Endothelial cell of umbilical vein (primary cell): ENCODE measurements around the gene SLC2A11. TPM values are rescaled to one million over a fixed set of nuclear protein-coding genes. Genes with fewer than 3 reads are reported as not detected.

Source experiments
- BruUV-seq: library from RNA; stranded (reverse); fragments of 400-500 nt; replicated peaks from 2 replicates; lab custom pipeline; 2021; lab: Mats Ljungman, UMichigan
- CTCF ChIA-PET: fragments of 300-600, 350-600 bp; sonication (Branson Sonifier 250); formaldehyde crosslinking; loops from one replicate; lab custom pipeline; 2021; ENCODE audit warnings: antibody characterized with exemption, inconsistent platforms; lab: Charles Lee
- POLR2A ChIA-PET: fragments of 300-600, 350-600 bp; sonication (Branson Sonifier 250); formaldehyde crosslinking; loops from one replicate; lab custom pipeline; 2021; ENCODE audit warnings: antibody characterized with exemption, inconsistent platforms; lab: Charles Lee
- DNase-seq: peaks from one replicate; pipeline ENCODE4 v3.0.0-alpha.2; 2011; ENCODE audit warnings: low read depth, low spot score
- FAIRE-seq: peaks from 2 replicates; lab custom pipeline; 2011; peaks lifted over from hg19 to GRCh38; lab: Jason Lieb, UNC
- H2AFZ ChIP-seq: 2 replicates; pipeline ENCODE4 v1.6.0; 2012; ENCODE audit warnings: low read depth, low read length, control low read depth, inconsistent platforms
- H3K27ac ChIP-seq: 2 replicates; pipeline ENCODE4 v1.5.1; 2011; ENCODE audit warnings: low read depth, mild to moderate bottlenecking, control low read depth, low read length, moderate library complexity; ENCODE audit not compliant: insufficient read depth
- H3K27me3 ChIP-seq, 2 experiments: 2 replicates each; pipeline versions ENCODE4 v1.6.0 to v1.6.1; 2011; ENCODE audit warnings: low read length in 2 of 2, mixed read lengths in 1 of 2; ENCODE audit not compliant: control insufficient read depth in 2 of 2, insufficient read depth in 2 of 2
- H3K36me3 ChIP-seq, 2 experiments: 2 replicates in 1 of 2; 3 replicates in 1 of 2; pipeline ENCODE4 v1.5.1; 2011; ENCODE audit warnings: low read length in 2 of 2, mild to moderate bottlenecking in 1 of 2, moderate library complexity in 1 of 2; ENCODE audit not compliant: control insufficient read depth in 2 of 2, insufficient read depth in 2 of 2; ENCODE audit errors: extremely low read depth in 1 of 2
- H3K4me1 ChIP-seq: 3 replicates; pipeline ENCODE4 v1.5.1; 2011; ENCODE audit warnings: mild to moderate bottlenecking, low read length; ENCODE audit not compliant: control insufficient read depth, insufficient read depth; ENCODE audit errors: extremely low read depth
- H3K4me2 ChIP-seq: 2 replicates; pipeline ENCODE4 v1.6.1; 2011; ENCODE audit warnings: low read length, control low read depth, mixed read lengths; ENCODE audit not compliant: insufficient read depth
- H3K4me3 ChIP-seq, 3 experiments: fragments of 200-600 bp in 1 of 3; sonication (generic), shearing (Covaris generic) in 1 of 3; replicated peaks in 1 of 3; 2 replicates each; pipeline ENCODE4 v1.5.1; 2011 to 2016; ENCODE audit warnings: control low read depth in 3 of 3, low read length in 3 of 3, mild to moderate bottlenecking in 2 of 3, inconsistent platforms in 1 of 3, low read depth in 1 of 3, moderate library complexity in 1 of 3; ENCODE audit not compliant: insufficient read depth in 1 of 3
- H3K79me2 ChIP-seq: 2 replicates; pipeline ENCODE4 v1.6.0; 2012; ENCODE audit warnings: low read length, inconsistent platforms; ENCODE audit not compliant: control insufficient read depth, insufficient read depth
- H3K9ac ChIP-seq: replicated peaks from 2 replicates; pipeline ENCODE3; 2011; ENCODE audit warnings: low read length, control low read depth; ENCODE audit not compliant: insufficient read depth; ENCODE audit errors: extremely low read depth
- H3K9me1 ChIP-seq: replicated peaks from 3 replicates; pipeline ENCODE4 v1.6.0; 2011; ENCODE audit warnings: mild to moderate bottlenecking, low read length; ENCODE audit not compliant: control insufficient read depth, insufficient read depth; ENCODE audit errors: extremely low read depth
- H3K9me3 ChIP-seq: replicated peaks from 2 replicates; pipeline ENCODE4 v1.5.1; 2012; ENCODE audit warnings: low read length, inconsistent platforms; ENCODE audit not compliant: control insufficient read depth, insufficient read depth
- H4K20me1 ChIP-seq: replicated peaks from 2 replicates; pipeline ENCODE3; 2011; ENCODE audit warnings: mild to moderate bottlenecking, low read length; ENCODE audit not compliant: control insufficient read depth, insufficient read depth; ENCODE audit errors: extremely low read depth
- CTCF ChIP-seq, 2 donors: IDR thresholded peaks; 1 replicate in 1 of 2; 2 replicates in 1 of 2; pipeline ENCODE4 v1.5.1; 2011; ENCODE audit warnings: low read length in 2 of 2, mild to moderate bottlenecking in 2 of 2, moderate library complexity in 2 of 2, control low read depth in 1 of 2, inconsistent platforms in 1 of 2, low read depth in 1 of 2; ENCODE audit not compliant: insufficient read depth in 1 of 2; ENCODE audit errors: extremely low read depth in 1 of 2
- FOS ChIP-seq: IDR thresholded peaks from 2 replicates; pipeline ENCODE4 v1.6.1; 2011; ENCODE audit warnings: mild to moderate bottlenecking, low read length, moderate library complexity, borderline replicate concordance; ENCODE audit not compliant: insufficient read depth
- GATA2 ChIP-seq: IDR thresholded peaks from 2 replicates; pipeline ENCODE4 v1.7.0; 2011; ENCODE audit warnings: low read depth, mild to moderate bottlenecking, moderate library complexity, mixed read lengths, low read length; ENCODE audit not compliant: insufficient read length, insufficient read depth
- JUN ChIP-seq: IDR thresholded peaks from 2 replicates; pipeline ENCODE4 v1.6.1; 2011; ENCODE audit warnings: borderline replicate concordance, low read depth; ENCODE audit not compliant: insufficient read length, insufficient read depth
- MAX ChIP-seq: IDR thresholded peaks from 2 replicates; pipeline ENCODE4 v1.6.1; 2011; ENCODE audit not compliant: insufficient read depth, insufficient read length
- MYC ChIP-seq: IDR thresholded peaks from one replicate; pipeline ENCODE4 v1.6.1; 2011; ENCODE audit warnings: mild to moderate bottlenecking, low read depth, low read length
- POLR2A ChIP-seq: IDR thresholded peaks from 2 replicates; pipeline ENCODE4 v1.6.1; 2012; ENCODE audit warnings: low read depth, mild to moderate bottlenecking, control low read depth, low read length
- POLR2AphosphoS5 ChIP-seq: IDR thresholded peaks from 2 replicates; pipeline ENCODE4 v1.6.1; 2012; ENCODE audit warnings: low read depth, mild to moderate bottlenecking, control low read depth, low read length, moderate library complexity; ENCODE audit not compliant: insufficient read depth
- dilution Hi-C: fragments of 300-500 bp; cut with MboI; formaldehyde crosslinking; loops from one replicate; pipeline ENCODE4 v1.15.0; 2019; ENCODE audit warnings: low sequenced_read_pairs; ENCODE audit not compliant: extremely low pct_ligation_motif_present
- intact Hi-C: fragments of 100-400 bp; cut with micrococcal nuclease; formaldehyde crosslinking; loops from one replicate; pipeline ENCODE4 v1.10.0; 2022
- polyA plus RNA-seq, 4 experiments: library from polyadenylated mRNA; depleted of rRNA in 3 of 4; stranded (reverse) in 3 of 4; unstranded in 1 of 4; fragments of >200 nt; gene quantifications; 2 replicates each; pipeline versions ENCODE4 v1.2.1 to v1.2.3, GENCODE V29; 2011 to 2012; ENCODE audit warnings: missing spikeins in 1 of 4
- total RNA-seq: library from RNA; stranded (reverse); gene quantifications from 2 replicates; pipeline ENCODE4 v1.2.3, GENCODE V29; 2021

The SLC2A11 gene
- total and polyA plus RNA-seq, 2 donors (not counting 3 experiments of a cell fraction or from before 2014, with no cell fraction given): 4.2 to 4.6 TPM

GRCh38 chr22:23895599-23896144, 38.0 kb downstream of the SLC2A11 start:
- no peaks in the 10 kb centered on the region for H3K9me3 ChIP-seq
- no peak overlapping the region for H2AFZ ChIP-seq
- no TSS peak for BruUV-seq
- FAIRE-seq: no peak
- TF ChIP-seq GATA2 (no peak), FOS (no peak), POLR2A (no peak)
- POLR2A ChIA-PET: no interaction called here
- dilution Hi-C loops (no loop called here), intact Hi-C loops (no loop called here)
- H3K27ac ChIP-seq: no peak overlapping the region
- peaks cover 13% of the 10 kb centered on the region for H3K4me1 ChIP-seq
- DNase-seq: no peak
- CTCF ChIA-PET: interaction anchor here (0.7 kb wide), 1 partner anchor 61 kb away, joined by 3 read pairs; no protein-coding TSS in a partner anchor
- H3K27me3 ChIP-seq: no peaks in the 10 kb centered on the region
- H3K4me3 ChIP-seq: peak overlapping the region; percentile 69 to 91 (median 77)
- peaks cover 20% of the 10 kb centered on the region for H3K79me2 ChIP-seq
- H3K36me3 ChIP-seq: peaks cover 0 to 14% of the 10 kb centered on the region in 2 experiments
- no peaks in the 10 kb centered on the region for H4K20me1 ChIP-seq
- peak overlapping the region; percentile 66 for H3K4me2 ChIP-seq
- H3K9ac ChIP-seq: peak overlapping the region; percentile 74
- H3K9me1 ChIP-seq: no peaks in the 10 kb centered on the region

GRCh38 chr22:23896166-23896522, 38.5 kb downstream of the SLC2A11 start:
- H3K79me2 ChIP-seq: peaks cover 20% of the 10 kb centered on the region
- H3K4me1 ChIP-seq: peaks cover 13% of the 10 kb centered on the region
- no peaks in the 10 kb centered on the region for H3K9me1 ChIP-seq
- TF ChIP-seq MAX (no peak), FOS (no peak), CTCF (IDR thresholded peaks at IDR 0.05; ENCODE audit: extremely low read depth in 1 of 2, insufficient read depth in 1 of 2, low read depth in 1 of 2, low read length in 2 of 2) (no peak), MYC (no peak), JUN (no peak), POLR2AphosphoS5 (no peak), POLR2A (no peak)
- H2AFZ ChIP-seq: no peak overlapping the region
- H3K9ac ChIP-seq: no peak overlapping the region
- peak overlapping the region; percentile 66 for H3K4me2 ChIP-seq
- dilution Hi-C loops (no loop called here), intact Hi-C loops (no loop called here)
- DNase-seq (no peak), FAIRE-seq (no peak)
- no peak overlapping the region for H3K4me3 ChIP-seq
- H3K36me3 ChIP-seq: peaks cover 0 to 14% of the 10 kb centered on the region in 2 experiments
- no peaks in the 10 kb centered on the region for H4K20me1 ChIP-seq
- no peaks in the 10 kb centered on the region for H3K9me3 ChIP-seq
- H3K27me3 ChIP-seq: no peaks in the 10 kb centered on the region
- POLR2A ChIA-PET: no interaction called here
- CTCF ChIA-PET: interaction anchor here (0.7 kb wide), 1 partner anchor 60 kb away, joined by 3 read pairs; no protein-coding TSS in a partner anchor
- no TSS peak for BruUV-seq
- H3K27ac ChIP-seq: no peak overlapping the region
